Right ventricle myocardium inferior (tissue), 1 donor: Measurements from ENCODE around the gene ATP6V1G2. TPM values are rescaled to one million over a fixed set of nuclear protein-coding genes. Genes with fewer than 3 reads are reported as not detected.
"Not testable (repeated sequence)": the region's sequence is repeated elsewhere in the genome, so short reads cannot be mapped to it uniquely, and the experiment has no call there.

ENCODE experiments used
- ATAC-seq: fragments of 200-7000 bp; cut with Tn5 transposase; one replicate; pipeline ENCODE4 v1.9.1; 2020; ENCODE audit warnings: mild to moderate bottlenecking, moderate library complexity
- DNase-seq: peaks from one replicate; pipeline ENCODE4 v3.0.0; 2021; ENCODE audit errors: missing footprints
- intact Hi-C: fragments of 100-400 bp; cut with DNase I; formaldehyde crosslinking; loops from one replicate; pipeline ENCODE4 v1.11.0; 2022
- total RNA-seq: library from RNA; stranded (reverse); fragmentation: NEBNext Ultra II Directional; extraction: Animal tissue kit (Norgen Biotek cat#: 25700); gene quantifications from one replicate; pipeline ENCODE4 v1.2.1, GENCODE V29; 2021
- donor health status: DM: no; HTN: yes; CAD: no; lungs with severe emphysema.

The ATP6V1G2 gene
- total RNA-seq, 1 donor from 2014 or later, result 2.2 TPM

DNA sequence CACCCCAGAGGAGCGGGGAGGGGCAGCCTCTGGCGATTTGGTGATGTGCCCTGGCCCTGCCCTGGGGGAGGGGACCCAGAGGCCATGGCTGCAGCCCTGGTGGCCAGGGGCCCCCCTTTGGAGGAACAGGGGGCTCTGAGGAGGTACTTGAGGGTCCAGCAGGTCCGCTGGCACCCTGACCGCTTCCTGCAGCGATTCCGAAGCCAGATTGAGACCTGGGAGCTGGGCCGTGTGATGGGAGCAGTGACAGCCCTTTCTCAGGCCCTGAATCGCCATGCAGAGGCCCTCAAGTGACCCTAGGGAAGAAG lies 11.9 kb upstream of the ATP6V1G2 start:
- no peak for DNase-seq
- ATAC-seq, result no peak
- intact Hi-C loops, result no loop called here

DNA sequence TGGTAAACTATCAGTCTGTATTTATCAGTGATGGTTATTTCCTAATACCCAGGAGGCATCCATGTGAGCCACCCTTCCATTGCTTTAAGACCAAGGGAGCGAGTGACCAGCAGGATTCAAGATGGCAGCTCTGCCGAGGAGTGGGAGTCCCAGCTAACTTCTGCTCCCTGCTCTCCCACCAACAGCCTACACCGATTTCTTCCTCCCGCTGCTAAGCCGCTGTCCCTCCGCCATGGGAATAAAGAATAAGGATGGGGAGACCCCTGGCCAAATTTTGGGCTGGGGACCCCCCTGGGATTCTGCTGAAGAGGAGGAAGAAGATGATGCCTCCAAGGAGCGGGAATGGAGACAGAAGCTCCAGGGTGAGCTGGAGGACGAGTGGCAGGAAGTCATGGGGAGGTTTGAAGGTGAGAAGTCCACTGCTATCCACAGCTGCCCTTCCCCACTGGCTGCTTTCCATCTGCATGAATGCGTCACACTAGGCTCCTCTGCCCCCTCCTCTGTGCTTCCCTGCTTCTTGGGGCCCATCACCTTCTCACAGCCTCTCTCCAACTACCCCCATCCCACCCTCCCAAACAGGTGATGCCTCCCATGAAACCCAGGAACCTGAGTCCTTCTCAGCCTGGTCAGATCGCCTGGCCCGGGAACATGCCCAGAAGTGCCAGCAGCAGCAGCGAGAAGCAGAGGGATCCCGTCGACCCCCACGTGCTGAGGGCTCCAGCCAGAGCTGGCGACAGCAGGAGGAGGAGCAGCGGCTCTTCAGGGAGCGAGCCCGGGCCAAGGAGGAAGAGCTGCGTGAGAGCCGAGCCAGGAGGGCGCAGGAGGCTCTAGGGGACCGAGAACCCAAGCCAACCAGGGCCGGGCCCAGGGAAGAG lies 11.3 kb upstream of the ATP6V1G2 start:
- DNase-seq, result no peak
- intact Hi-C loops, result no loop called here
- no peak for ATAC-seq

DNA sequence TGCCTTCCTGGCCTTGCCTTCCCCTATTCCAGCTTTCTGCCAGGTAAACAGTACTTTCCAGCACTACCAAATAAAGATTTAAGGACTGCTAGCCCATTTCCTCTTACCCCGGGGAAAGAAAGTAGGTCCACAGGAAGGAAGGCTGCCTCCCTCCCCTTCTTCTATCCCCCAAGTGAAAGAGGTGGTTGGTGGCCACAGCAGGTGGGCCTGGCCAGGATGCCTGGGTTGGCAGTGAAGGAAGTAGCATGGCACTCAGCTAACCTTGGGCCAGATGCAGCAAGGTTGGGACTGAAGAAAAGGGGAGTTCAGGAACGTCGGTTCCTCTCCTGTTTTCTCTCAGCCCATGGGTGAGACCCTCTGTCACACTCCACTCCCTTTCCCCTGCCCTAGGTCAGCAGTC lies 9.9 kb upstream of the ATP6V1G2 start:
- DNase-seq (no peak), ATAC-seq (no peak)
- intact Hi-C loops, result no loop called here

DNA sequence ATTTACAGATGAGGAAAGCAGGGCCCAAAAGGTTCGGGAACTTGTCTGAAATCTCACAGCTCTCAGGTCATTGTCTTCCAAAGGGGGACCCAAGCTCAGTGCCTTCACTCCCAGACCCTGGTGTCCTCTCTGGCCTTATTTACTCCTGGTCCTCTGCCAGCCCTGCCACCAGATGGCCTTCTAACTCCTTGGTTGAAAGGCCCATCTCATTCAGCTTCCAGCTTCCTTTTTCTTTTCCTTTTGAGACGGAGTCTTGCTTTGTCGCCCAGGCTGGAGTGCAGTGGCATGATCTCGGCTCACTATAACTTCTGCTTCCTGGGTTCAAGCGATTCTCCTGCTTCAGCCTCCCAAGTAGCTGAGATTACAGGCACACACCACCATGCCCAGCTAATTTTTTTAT lies 5.0 kb upstream of the ATP6V1G2 start:
- intact Hi-C loops, ATAC-seq: not testable (repeated sequence)
- DNase-seq, result peak; percentile 81

GRCh38 chr6:31548544-31548873 lies 2.1 kb upstream of the ATP6V1G2 start:
- intact Hi-C loops, result loop anchor here (10.0 kb wide), 3 partner anchors 186 to 406 kb away; partner anchors contain the start of genes CLIC1, NELFE and SKIC2
- DNase-seq (no peak), ATAC-seq (no peak)

- ATAC-seq (no peak), DNase-seq (no peak)
- intact Hi-C loops, result loop anchor here (2.0 to 10.0 kb wide), 5 partner anchors 33 to 407 kb away; partner anchors contain the start of genes CLIC1, NELFE and SKIC2
These were observed 1.5 kb upstream of the ATP6V1G2 start for GRCh38 chr6:31547727-31548543.

- peak; percentile 95 for DNase-seq
- ATAC-seq, result peak; percentile 97
- intact Hi-C loops, result loop anchor here (1.0 to 10.0 kb wide), 6 partner anchors 34 to 408 kb away; partner anchors contain the start of genes CLIC1, NELFE and SKIC2
These were observed 734 bp upstream of the ATP6V1G2 start, which contains the start of gene NFKBIL1 for GRCh38 chr6:31546958-31547726. NFKBIL1 (plus strand) TSS chr6:31547608; CDS start chr6:31547695, 87 bp downstream.

- ATAC-seq (no peak), DNase-seq (no peak)
- intact Hi-C loops, result loop anchor here (10.0 kb wide), 3 partner anchors 190 to 410 kb away; partner anchors contain the start of genes CLIC1, NELFE and SKIC2
These were observed 1.1 kb downstream of the ATP6V1G2 start for GRCh38 chr6:31545291-31545690.

DNA sequence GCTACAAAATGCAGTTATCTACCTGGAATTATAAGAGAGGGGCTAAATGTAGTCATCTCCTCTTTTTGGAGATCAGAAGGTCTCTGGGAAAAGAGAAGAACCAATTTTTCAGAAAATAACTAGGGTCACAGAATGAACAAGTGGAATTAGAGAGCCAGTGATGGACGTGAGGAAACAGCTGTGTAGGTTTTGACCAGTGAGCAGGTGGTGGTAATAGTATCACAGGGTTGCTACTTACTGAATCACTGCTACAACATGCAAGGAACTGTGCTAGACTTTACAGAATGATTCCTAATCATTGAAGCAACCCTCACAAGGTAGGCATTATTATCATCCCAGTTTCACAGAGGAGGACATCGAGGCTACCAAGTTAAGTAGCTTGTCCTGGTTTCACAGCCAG lies 1.7 kb downstream of the ATP6V1G2 start:
- no peak for DNase-seq
- intact Hi-C loops, result loop anchor here (10.0 kb wide), 3 partner anchors 190 to 410 kb away; partner anchors contain the start of genes CLIC1, NELFE and SKIC2

DNA sequence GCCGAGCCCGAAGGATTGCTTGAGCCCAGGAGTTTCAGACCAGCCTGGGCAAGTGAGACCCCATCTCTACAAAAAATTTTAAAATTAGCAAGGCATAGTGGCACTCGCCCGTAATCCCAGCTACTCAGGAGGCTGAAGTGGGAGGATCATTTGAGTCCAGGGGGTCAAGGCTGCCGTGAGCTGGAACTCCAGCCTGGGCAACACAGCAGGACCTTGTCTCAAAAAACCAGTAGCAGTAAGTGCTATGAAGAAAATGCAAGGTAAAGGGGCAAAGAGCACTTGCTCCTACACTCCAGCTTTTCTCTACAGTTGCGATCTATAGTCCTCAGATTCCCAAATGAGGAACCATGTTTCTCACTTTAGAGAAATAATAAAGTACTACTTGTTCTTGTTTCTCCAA lies 2.8 kb downstream of the ATP6V1G2 start:
- DNase-seq (no peak), ATAC-seq (no peak)
- intact Hi-C loops, result loop anchor here (2.0 to 10.0 kb wide), 4 partner anchors 77 to 411 kb away; partner anchors contain the start of genes CLIC1, NELFE, PRRC2A and SKIC2

More for the DNA sequence above, 1.7 kb downstream of the ATP6V1G2 start:
- no peak for ATAC-seq

- intact Hi-C loops, result loop anchor here (2.0 to 10.0 kb wide), 4 partner anchors 79 to 413 kb away; partner anchors contain the start of genes CLIC1, NELFE, PRRC2A and SKIC2
- peak; percentile 94 for ATAC-seq
- DNase-seq, result peak; percentile 98
These were observed 4.5 kb downstream of the ATP6V1G2 start, which contains the start of gene DDX39B for GRCh38 chr6:31541658-31542521. DDX39B (minus strand) TSS chr6:31542003; CDS start chr6:31540532, 1,471 bp downstream.

DNA sequence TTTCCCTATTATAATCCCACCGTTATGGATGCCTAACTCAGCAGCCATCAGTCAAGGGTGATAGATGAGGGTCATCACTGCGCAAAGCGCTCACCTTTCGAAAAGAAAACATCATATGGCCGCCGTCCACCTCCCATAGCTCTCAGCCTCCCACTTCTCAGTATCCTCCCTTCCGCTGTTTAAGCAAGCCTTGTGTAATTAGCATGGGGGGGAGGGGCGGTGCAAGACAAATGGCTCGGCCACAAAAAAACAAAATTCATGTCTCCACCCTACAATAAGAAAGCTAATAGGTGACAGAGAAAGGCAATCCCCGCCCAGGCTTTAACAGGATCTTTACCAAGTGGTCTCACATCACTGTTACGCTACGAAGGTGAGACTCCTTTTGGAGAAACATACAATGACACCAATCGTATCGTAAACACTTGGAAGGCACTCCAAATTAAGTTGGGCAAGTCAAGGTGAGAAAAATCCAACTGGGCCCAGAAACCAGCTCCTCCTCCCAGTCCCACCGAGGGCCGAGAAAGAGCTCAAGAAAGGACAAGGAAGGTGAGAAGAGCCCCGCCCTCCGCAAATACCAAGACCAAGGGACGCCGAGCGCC lies 5.2 kb downstream of the ATP6V1G2 start:
- intact Hi-C loops, result loop anchor here (10.0 kb wide), 3 partner anchors 194 to 414 kb away; partner anchors contain the start of genes CLIC1, NELFE and SKIC2
- ATAC-seq, result peak; percentile 9
- peak; percentile 80 for DNase-seq

DNA sequence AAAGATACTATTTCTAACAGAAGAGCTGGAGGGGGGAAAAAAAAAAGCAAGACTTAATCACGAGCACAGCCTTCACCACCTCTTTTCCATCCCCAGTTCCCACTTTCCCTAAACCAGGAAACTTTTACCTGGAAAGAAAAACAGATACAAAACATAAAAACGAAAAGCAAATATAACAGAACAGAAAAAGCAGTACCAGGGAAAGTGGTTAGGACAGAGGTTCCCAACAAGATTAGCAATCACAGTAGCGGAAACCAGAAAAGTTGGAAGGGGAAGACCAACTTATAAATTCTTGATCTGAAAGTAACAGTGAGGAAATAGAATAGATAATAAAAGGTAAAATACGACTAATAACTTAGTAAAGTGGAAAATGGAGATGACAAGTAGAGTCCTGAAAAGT lies 5.8 kb downstream of the ATP6V1G2 start:
- no peak for ATAC-seq
- intact Hi-C loops, result loop anchor here (10.0 kb wide), 3 partner anchors 194 to 414 kb away; partner anchors contain the start of genes CLIC1, NELFE and SKIC2
- DNase-seq, result no peak

DNA sequence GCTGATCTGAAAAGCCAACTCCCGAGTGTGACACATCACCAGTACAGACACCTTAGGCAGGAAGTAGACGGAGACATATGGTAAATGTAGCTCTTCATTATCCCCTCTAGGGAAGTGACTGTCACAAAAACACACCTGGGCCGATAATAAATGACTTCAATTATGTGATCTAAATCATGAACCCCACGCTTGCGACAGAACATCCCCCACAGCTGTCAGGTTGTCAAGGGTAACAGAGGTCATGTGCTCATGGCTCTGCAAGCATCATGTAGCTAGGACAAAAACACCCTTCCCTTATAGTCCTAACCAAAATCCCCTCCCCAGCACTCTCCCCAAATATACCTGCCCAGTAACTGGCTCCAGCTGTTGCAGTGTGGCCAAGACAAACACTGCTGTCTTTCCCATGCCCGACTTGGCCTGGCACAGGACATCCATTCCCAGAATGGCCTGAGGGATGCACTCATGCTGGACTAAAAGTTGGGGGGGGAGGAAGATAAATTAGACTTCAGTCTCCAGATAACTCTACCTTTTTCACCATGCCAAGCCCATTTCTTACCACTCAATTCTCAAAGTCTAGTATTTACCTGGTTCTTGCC lies 7.5 kb downstream of the ATP6V1G2 start:
- intact Hi-C loops, result no loop called here
- ATAC-seq, result no peak
- no peak for DNase-seq

DNA sequence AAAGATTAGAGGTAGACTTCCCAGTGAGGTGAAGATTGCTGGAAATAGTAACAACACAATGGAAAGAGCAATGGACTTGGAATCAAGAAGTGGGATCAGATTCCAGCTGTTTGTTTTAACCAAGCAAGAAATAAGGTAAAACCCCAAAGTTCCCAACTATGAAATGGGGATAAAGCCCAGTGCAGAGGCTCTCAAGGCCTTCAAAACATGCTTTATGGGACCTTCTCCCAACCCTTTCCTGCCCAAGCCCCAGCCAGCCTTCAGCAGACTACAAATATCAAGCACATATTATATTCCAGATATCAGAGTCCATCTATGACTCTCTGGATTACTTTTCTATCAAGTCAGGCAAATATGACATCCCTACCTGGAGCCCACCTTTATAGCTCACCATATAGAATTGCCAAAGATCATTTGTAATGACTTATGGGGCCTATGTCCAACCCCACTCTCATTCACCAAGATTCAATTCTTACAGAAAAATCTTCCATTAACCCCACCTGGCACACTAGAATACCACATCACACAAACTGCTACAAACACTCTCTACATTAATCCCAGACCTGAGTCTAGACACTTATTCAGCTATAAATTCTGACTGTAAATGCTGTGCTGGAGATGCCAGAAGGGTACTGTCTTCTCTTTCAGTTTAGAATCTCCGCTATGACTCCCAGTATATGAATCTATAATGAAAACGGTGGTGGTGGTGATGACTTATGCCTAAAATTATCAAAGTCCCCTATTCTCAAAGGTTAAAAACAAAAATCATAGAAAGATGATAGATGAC lies 10.7 kb downstream of the ATP6V1G2 start:
- no peak for ATAC-seq

GRCh38 chr6:31534521-31535040 lies 11.8 kb downstream of the ATP6V1G2 start:
- intact Hi-C loops, result no loop called here
- no peak for DNase-seq
- ATAC-seq, result no peak

More for the DNA sequence above, 10.7 kb downstream of the ATP6V1G2 start:
- intact Hi-C loops, result no loop called here
- no peak for DNase-seq
